Stimulated activated CD4-positive, alpha-beta T cell treated with anti-CD3 and anti-CD28 coated beads, Interleukin-2, amount 100 ng/mL, for 24 hours (primary cell): ENCODE measurements around the gene TMEM144.

Experiments
- DNase-seq, 2 donors: peaks; one replicate each; pipeline ENCODE4 v3.0.0-alpha.2; 2020

The TMEM144 gene

GRCh38 chr4:158302076-158302866, 92.0 kb downstream of the TMEM144 start:
- DNase-seq: no peak

- no peak for DNase-seq
Observed at GRCh38 chr4:158304694-158305093, 94.4 kb downstream of the TMEM144 start.
